ENCODE measurements around the gene HNRNPA0.

DNA sequence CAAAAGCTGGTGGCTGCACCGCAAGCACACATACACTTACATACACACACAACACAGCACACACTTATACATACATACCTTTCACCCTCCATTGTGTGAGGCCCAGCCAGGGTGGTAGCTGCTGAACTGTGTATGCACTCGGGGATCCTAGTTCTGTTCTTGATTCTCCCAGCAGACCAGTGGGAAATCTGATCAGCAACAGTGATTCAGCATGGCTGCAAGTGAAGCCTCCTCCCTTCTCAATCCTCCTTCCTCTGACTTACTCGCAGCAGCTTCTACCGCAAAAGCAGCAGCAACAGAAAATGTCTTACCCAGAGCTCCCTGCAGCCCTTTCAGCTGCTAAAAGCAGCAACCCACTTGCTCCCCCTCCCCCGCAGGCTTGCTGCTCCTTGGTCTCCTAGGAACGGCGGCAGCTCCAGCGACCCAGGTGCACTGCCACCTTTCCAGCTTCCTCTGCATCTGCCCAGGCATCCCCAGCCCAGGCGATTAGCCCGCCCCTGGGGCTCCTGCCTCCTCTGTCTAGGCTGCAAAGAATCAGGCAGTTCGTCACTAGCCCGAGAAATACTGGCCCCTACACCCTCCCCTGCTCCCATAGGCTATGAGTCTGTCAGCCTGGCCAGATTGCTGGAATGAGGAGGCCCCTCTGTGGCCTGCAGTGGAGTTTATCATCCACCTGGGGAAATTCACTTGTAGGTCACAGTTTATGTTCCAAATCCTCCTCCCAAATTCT, 18.4 kb downstream of the HNRNPA0 start, which contains the start of gene KLHL3:
- peak in 3 of 5 experiments; percentile 6 to 25 (median 23) for TF ChIP-seq CTCF (IDR thresholded peaks at IDR 0.05)
- TF ChIP-seq POLR2A (IDR thresholded peaks at IDR 0.05): peak in 1 of 2 donors; percentile 32
